NCI-H226 (cell line): Measurements from ENCODE around the gene PCCB.

Experiments
- DNase-seq: peaks from one replicate; pipeline ENCODE4 v3.0.0-alpha.2; 2015

PCCB gene

DNA sequence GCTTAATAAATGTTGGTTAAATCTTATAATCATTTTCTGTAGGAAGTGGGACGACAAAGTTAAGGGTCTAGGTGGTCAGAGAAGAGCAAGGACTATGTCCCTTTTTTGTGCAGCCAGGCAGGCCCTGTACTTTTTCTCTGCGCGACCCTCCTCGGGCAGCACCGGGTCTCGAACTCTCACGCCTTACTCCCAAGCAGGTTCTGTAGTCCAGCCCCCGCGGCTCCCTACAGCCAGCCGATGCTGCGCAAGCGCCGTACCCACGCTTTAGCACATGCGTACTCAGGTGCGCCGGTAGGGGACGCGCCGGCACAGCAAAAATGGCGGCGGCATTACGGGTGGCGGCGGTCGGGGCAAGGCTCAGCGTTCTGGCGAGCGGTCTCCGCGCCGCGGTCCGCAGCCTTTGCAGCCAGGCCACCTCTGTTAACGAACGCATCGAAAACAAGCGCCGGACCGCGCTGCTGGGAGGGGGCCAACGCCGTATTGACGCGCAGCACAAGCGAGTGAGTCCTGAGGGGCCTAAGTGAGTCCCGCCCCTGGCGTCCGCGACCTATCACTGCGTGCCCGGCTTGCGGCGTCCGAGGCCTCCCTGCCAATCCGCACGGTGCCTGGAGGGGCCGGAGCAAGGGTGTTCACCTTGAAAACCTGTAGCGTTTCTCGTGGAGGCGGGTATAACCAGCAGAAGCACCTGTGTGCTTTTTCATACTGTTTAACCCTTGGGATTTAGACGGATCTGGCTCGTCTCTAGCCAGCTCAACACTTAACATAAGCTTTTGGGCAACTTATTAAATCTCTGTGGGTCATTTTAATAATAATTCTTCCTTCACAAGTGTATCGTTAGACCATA lies at the start of gene PCCB:
Gene PCCB, plus strand, starts transcription at position 282 of the 844 bp plus-strand sequence. Its CDS starts 36 bp downstream, at position 318.
- peak; percentile 94 for DNase-seq

- no peak for DNase-seq
Measured at GRCh38 chr3:136207489-136208115, 42.5 kb upstream of the PCCB start.

DNA sequence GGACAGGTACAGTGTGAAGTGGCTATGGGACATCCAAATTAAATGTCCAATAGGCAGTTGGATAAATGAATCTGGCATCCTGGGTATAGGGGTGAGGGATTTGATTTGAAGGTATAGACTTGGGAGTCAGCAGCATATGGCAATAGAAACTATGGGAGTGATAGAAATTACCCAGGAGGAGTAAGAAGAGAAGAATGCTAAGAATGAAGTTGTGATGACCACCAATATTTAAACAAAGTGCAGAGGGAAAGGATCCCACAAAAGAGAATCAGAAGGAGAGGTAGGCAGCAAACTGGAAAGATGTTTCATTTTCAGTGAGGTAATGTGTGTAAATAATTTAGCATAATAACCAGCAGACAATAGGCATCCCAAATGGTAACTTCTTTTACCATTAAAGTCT lies 40.2 kb upstream of the PCCB start:
- peak; percentile 54 for DNase-seq

DNA sequence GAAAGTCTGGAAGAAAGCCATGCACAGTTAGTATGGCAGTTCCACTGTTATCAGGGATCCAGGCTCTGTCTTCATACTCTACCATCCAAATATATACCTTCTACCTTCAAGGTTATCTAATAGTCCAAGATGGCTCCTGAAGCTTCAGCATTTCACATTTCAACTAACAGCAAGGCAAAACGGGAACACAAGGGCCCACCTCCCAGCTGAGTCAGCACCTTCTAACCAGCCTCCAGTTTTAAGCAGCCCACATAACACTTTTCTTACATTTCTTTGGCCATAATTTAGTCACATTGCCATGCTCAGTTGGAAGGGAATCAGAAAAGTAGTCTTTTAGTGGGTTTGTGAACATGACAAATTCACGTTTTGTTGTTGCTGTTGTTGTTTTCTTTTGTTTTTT lies 38.6 kb upstream of the PCCB start:
- no peak for DNase-seq

DNA sequence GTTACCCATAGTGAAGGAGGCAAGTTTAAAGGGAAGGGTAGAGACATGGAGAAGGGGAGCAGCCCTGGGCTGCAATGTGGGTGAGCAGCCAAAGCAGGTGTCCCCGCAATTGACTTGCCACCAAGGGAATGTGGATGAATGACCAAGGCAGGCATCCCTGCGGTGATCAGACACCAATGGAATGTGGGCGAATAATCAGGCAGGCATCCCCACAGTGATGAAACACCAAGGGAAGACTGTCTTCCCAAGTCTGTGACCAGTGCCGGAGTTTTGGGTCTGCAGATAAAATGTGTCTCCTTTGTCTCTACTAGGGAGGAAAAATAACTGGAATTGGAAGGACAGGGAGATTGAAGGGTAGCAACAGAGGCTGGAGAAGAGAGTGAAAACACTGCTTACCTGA lies 27.4 kb upstream of the PCCB start:
- peak; percentile 24 for DNase-seq

DNA sequence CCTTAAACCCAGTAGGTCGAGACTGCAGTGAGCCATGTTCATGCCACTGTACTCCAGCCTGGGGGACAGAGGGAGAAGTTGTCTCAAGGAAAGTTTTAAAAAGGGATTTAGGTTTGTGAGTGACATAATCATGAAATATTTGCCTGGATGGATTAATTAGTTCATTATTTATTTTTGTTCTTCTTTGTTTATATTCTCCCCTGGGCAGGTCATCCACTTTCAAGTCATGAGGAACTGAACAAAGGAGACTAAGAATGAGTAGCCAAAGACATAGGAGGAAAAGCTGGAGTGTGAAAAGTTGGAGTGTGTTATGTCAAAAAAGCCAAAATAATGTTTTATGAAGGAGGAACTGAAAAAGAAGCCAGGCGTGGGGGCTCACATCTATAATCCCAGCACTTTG lies 17.7 kb upstream of the PCCB start:
- DNase-seq = no peak

DNA sequence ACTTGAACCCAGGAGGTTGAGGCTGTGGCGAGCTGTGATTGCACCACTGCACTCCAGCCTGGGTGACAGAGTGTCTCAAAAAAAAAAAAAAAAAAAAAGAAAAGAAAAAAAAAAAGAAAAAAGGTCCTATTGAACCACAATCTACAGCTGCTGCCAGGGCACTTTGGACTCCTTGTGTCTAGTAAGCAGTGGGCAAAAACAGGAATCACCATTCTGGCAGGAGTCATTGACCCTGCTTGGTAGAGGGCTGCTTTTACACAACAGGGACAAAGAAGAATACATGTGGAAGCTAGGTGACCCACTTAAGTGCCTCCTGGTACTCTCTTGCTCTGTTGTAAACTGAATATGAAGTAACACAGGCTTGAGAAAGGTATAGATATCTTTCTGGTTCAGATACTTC lies 14.6 kb upstream of the PCCB start:
- no peak for DNase-seq

- DNase-seq = no peak
Measured at GRCh38 chr3:136236109-136236508, 14.0 kb upstream of the PCCB start.

GRCh38 chr3:136237103-136237502 lies 13.0 kb upstream of the PCCB start:
- no peak for DNase-seq

DNA sequence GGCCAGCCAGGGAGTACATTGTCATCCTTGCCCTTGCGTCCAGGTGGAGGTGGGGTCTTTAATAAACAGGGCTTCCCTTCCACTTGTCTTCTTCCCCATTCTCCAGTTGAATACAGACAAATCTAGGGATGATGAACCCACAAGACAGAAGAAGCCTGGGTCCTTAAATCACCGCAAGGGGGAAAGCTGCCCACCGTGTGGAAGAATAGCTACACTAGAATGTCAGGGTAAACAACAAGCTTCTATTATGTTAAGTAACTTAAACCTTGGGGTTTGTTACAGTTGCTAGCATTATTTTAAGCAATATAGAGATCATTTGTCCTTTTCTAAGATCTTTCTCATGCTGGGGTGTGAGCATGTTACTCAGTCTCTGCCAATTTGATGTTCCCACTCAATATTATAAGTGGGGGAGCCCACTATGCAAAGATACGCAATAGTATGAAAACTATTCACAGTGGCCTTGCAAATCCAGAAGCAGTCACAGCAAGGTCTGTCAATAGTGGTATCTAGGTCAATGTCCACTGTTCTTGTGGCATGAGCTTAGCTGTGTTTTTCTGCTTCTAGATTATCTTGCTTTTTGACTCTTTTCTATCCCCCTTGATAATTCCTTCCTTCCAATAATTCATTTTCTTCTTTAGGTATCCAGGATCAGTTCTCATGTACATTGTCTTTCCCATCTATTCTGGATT lies 12.0 kb upstream of the PCCB start:
- no peak for DNase-seq

DNA sequence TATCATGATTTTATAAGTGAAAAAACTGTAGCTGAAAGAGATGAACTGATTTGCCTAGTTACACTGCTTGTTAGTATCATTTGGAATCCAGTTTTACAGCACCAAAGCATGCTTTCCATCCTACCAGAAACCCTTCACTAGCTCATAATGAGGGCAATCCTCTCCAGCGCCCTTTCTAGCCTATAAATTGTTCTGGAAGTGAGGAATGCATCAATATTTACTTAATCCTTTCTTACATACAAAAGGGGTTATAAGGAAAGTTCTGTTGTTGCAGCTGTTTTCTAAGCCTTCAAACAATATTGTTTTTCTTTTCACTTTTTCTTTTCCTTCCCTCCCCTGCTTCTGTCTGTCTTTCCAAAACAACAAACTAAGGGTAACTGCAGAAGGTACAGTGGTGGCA lies 11.0 kb upstream of the PCCB start:
- DNase-seq = no peak

DNA sequence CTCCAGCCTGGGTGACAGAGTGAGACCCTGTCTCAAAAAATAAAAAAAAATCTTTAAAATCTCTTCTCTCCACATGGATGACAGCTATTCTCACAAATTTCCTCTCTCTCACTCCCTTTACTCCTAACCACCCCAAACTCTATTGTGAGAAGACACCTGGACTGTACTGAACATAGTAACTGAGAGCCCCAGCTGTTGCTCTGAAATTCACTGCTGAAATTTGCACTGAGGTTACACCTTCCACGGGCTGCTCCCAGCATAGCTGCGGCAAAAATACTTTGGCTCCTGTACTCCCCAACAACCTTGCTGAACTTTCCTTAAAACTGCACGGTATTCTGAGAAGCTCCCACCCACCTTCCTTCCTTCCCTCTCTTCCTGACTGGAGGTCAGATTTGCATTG lies 4.4 kb upstream of the PCCB start:
- no peak for DNase-seq

- no peak for DNase-seq
Measured at GRCh38 chr3:136247436-136247835, 2.7 kb upstream of the PCCB start.

DNA sequence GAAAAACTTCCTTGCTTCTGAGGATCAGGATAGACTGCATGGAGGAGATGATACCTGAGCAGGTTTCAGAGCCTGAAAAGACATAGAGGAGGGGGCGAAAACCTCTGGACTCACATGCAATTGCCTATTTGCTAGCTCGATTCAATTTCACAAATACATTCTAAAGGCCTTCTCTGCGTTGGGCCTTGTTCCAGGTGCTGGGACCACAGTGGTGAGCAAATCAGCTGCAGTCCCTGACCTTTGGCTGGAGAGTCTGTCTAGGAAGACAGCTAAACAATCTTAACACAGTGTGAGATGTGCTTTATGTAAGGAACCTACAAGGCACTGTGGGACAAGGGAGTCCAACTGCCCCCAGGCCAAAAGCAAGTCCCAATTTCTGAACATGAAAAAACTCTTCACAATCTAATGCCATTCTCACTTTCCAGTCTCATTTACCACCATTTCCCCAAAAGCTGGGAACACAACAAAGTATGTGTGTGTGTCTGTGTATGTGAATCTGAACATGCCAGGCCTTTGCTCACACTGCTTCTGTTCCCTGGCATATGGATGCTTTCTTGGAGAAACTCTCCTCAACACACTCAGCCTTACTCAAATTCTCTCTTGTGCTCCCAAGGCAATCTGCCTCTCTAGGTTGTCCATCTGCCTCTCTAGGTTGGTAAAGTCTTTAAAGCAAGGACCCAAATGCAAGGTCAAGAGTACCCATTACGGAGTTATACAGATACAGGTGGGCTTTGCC lies 2.1 kb upstream of the PCCB start:
- no peak for DNase-seq

DNA sequence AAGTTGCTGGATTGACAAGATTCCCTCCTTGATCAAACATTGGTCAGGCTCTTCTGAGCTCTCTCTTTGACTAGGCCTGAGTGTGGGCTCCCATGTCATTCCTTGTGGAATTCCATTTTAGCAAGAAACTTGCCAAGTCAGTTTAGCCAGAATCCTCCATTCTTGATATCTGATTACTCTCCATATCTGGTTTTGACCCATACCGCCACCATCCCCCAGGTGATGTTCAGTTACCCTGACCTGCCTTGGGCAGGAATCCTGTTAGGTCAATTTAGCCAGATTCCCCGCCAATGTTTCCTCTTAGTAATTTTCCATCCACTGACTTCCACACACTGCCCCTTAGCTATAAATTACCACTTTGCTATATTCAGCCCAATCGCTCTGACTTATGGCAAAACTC lies 1.0 kb upstream of the PCCB start:
- no peak for DNase-seq

DNA sequence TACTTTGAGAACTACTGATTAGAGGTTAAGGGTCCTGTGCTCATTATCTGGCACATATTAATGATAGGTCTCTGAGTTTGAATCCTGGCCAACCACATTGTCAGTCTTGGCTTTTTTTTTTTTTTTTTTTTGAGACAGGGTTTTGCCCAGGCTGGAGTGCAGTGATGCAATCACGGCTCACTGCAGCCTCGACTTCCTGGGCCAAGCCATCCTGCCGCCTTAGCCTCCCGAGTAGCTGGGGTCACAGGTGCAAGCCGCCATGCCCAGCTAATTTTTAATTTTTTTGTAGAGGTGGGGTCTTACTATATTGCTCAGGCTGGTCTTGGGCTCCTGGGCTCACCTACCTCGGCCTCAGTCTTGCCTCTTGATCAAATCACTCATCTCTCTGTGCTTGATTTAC lies 547 bp upstream of the PCCB start:
- no peak for DNase-seq

DNA sequence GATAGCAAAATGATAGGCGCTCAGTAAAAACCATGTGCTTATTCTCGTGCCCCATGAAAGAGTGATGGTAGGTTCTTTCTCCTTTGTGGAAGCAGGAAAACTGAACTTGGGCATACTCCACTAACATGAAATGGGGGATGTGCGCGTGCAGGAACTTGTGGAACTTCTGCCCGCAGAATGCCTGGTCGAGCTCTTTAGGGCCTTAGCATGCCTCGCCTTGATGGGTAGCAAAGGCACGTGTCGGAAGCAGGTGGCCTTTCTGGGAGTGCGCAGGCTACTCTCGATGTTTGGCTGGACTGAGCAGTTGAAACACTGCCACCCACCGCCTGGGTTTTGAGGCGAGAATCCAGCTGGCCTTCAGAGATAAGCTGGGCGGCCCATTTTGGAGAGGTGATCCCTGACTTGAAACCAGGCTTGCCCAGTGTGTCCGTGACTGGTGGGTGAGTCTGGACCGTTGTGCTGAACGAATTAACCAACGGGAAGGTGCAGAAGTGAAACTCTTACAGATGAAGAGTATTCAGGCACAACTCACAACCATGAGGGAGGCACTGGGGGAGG lies 842 bp downstream of the PCCB start:
- DNase-seq = no peak

DNA sequence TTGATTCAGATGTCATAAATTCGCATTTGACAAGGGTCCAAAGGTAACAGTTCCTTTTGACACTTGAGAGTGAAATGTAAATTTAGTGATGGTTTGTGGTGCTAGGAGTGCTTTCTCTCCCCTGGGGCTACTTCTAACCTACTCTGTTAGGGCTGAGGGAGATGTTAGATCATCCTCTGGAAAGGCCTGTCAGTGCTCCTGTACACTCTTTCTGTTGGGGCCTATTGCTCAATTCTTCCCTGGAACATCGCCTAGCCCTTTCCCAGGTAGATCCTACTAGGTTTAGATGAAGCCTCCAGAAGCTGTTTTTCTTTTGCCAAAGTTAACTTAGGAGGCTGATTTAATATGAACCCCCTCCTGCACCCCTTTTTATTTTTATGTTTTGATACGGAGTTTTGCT lies 1.4 kb downstream of the PCCB start:
- DNase-seq = peak; percentile 16

GRCh38 chr3:136255672-136256406 lies 5.7 kb downstream of the PCCB start:
- DNase-seq = no peak

DNA sequence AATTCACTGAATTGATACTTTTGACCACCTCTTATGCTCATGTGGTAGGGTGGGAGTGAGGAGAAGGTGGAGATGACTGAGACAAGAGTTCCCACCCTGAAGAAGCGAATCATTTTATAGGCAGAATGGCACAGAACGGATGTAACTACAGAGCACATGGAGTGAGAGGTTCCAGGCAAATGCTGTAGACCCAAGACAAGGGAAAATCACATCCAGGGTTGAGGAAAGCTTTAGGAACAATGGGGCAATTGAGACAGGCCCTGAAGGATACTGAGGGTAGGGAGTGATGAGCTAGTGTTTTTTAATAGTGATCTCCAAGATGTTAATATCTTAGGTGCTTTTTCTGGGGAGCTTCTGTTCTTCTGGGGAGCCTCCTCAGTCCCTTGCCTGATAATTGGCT lies 8.1 kb downstream of the PCCB start:
- no peak for DNase-seq

GRCh38 chr3:136261826-136262225 lies 11.7 kb downstream of the PCCB start:
- DNase-seq = no peak

DNA sequence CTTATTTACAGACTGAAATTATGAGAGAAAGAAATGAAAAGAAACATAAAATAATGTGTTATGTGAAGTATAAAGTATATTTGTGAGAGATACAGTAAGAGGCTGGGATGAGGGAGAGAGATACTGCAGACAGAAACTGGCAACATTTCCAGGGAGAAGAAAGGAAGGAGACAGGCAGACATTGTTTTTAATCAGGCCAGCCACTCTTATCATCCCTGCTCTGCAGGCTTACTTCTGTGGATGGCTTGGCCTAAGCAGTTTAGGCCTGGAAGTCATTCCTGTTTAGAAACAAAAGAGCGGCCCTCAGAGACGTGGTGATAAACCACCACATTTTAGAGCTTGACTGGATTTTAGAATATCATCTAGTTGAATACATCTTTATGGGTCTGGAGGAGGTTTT lies 12.4 kb downstream of the PCCB start:
- DNase-seq = no peak
